H1 (cell line): ENCODE results near the gene RWDD3. TPM values are rescaled to one million over a fixed set of nuclear protein-coding genes. Genes with fewer than 3 reads are reported as not detected.

Experiments used
- CTCF ChIA-PET: fragments of 300-600 bp; sonication (Branson Sonifier 250); formaldehyde crosslinking; loops from one replicate; lab custom pipeline; 2021; ENCODE audit not compliant: partially characterized antibody; lab: Charles Lee
- POLR2A ChIA-PET: fragments of 300-600 bp; sonication (Branson Sonifier 250); formaldehyde crosslinking; loops from one replicate; lab custom pipeline; 2021; ENCODE audit warnings: inconsistent platforms; ENCODE audit not compliant: partially characterized antibody; lab: Charles Lee
- DNase-seq, 2 experiments: peaks; one replicate each; pipeline versions ENCODE4 v3.0.0 to v3.0.0-alpha.2; 2010 to 2022; ENCODE audit warnings: low spot score in 2 of 2, low read depth in 1 of 2, mixed read lengths in 1 of 2
- FAIRE-seq: peaks from 2 replicates; lab custom pipeline; 2011; peaks lifted over from hg19 to GRCh38; lab: Jason Lieb, UNC
- H2AFZ ChIP-seq: 2 replicates; pipeline ENCODE4 v1.8.1; 2012; ENCODE audit warnings: low read length, inconsistent platforms
- H2AK5ac ChIP-seq: 2 replicates; pipeline ENCODE4 v1.6.1; 2013; ENCODE audit warnings: low read depth, low read length
- H2BK120ac ChIP-seq: replicated peaks from 2 replicates; pipeline ENCODE3; 2013; ENCODE audit warnings: low read depth, low read length, inconsistent platforms
- H2BK12ac ChIP-seq: 2 replicates; pipeline ENCODE4 v1.6.1; 2013; ENCODE audit warnings: low read depth, low read length
- H2BK15ac ChIP-seq: 2 replicates; pipeline ENCODE4 v1.6.1; 2013; ENCODE audit warnings: low read length
- H2BK20ac ChIP-seq: 2 replicates; pipeline ENCODE4 v1.6.1; 2013; ENCODE audit warnings: low read length
- H2BK5ac ChIP-seq: 2 replicates; pipeline ENCODE4 v1.6.1; 2013; ENCODE audit warnings: low read depth, low read length
- H3K14ac ChIP-seq: 2 replicates; pipeline ENCODE4 v1.6.1; 2013; ENCODE audit warnings: inconsistent platforms; ENCODE audit not compliant: insufficient read length
- H3K18ac ChIP-seq: 2 replicates; pipeline ENCODE4 v1.6.1; 2013; ENCODE audit warnings: low read length; ENCODE audit errors: extremely low read depth
- H3K23ac ChIP-seq: 2 replicates; pipeline ENCODE4 v1.6.1; 2013; ENCODE audit warnings: inconsistent platforms; ENCODE audit not compliant: insufficient read length
- H3K23me2 ChIP-seq: 2 replicates; pipeline ENCODE4 v1.6.1; 2013; ENCODE audit warnings: low read depth, low read length
- H3K27ac ChIP-seq: 2 replicates; pipeline ENCODE4 v1.6.1; 2011; ENCODE audit warnings: low read depth, low read length, inconsistent platforms
- H3K27me3 ChIP-seq, 4 experiments: replicated peaks in 1 of 4; 1 replicate in 1 of 4; 2 replicates in 3 of 4; pipeline versions ENCODE4 v1.6.1 to v1.8.1; 2011 to 2013; ENCODE audit warnings: low read length in 3 of 4, mild to moderate bottlenecking in 3 of 4, inconsistent platforms in 2 of 4, mixed read lengths in 2 of 4, moderate library complexity in 1 of 4; ENCODE audit not compliant: control insufficient read depth in 3 of 4, insufficient read depth in 3 of 4; ENCODE audit errors: extremely low read depth in 1 of 4
- H3K36me3 ChIP-seq, 4 experiments: 2 replicates each; pipeline versions ENCODE4 v1.6.1 to v1.8.1; 2011 to 2013; ENCODE audit warnings: mild to moderate bottlenecking in 4 of 4, low read length in 3 of 4, moderate library complexity in 2 of 4, control low read depth in 1 of 4, inconsistent platforms in 1 of 4; ENCODE audit not compliant: insufficient read depth in 4 of 4, control insufficient read depth in 2 of 4
- H3K4ac ChIP-seq: replicated peaks from 2 replicates; pipeline ENCODE3; 2013; ENCODE audit warnings: low read length, low read depth, mixed read lengths, inconsistent platforms; ENCODE audit not compliant: insufficient read length
- H3K4me1 ChIP-seq, 4 experiments: replicated peaks in 1 of 4; 1 replicate in 1 of 4; 2 replicates in 3 of 4; pipeline versions ENCODE4 v1.6.1 to v1.8.1; 2011 to 2013; ENCODE audit warnings: low read length in 3 of 4, inconsistent platforms in 2 of 4, mixed read lengths in 1 of 4; ENCODE audit not compliant: insufficient read depth in 4 of 4, control insufficient read depth in 3 of 4
- H3K4me2 ChIP-seq, 2 experiments: 2 replicates each; pipeline versions ENCODE4 v1.6.1 to v1.8.1; 2011 to 2013; ENCODE audit warnings: low read depth in 2 of 2, low read length in 2 of 2, control low read depth in 1 of 2, inconsistent platforms in 1 of 2, mild to moderate bottlenecking in 1 of 2; ENCODE audit not compliant: insufficient read depth in 1 of 2
- H3K4me3 ChIP-seq, 4 experiments: fragments of 200-600, 300-600 bp in 1 of 4; sonication (generic), shearing (Covaris generic), sonication (Bioruptor Twin) in 1 of 4; 2 replicates each; pipeline versions ENCODE4 v1.5.1 to v1.8.1; 2011 to 2016; ENCODE audit warnings: low read length in 4 of 4, low read depth in 3 of 4, control low read depth in 2 of 4, inconsistent platforms in 2 of 4, mild to moderate bottlenecking in 2 of 4, mixed read lengths in 1 of 4, moderate library complexity in 1 of 4; ENCODE audit not compliant: insufficient read depth in 2 of 4; ENCODE audit errors: extremely low read depth in 1 of 4
- H3K56ac ChIP-seq: replicated peaks from 2 replicates; pipeline ENCODE3; 2013; ENCODE audit warnings: low read depth, mild to moderate bottlenecking, mixed read lengths, low read length, inconsistent platforms; ENCODE audit not compliant: insufficient read length
- H3K79me1 ChIP-seq: 2 replicates; pipeline ENCODE4 v1.6.1; 2013; ENCODE audit warnings: low read depth, low read length, control low read depth
- H3K79me2 ChIP-seq, 2 experiments: 2 replicates each; pipeline versions ENCODE4 v1.6.1 to v1.8.1; 2012 to 2013; ENCODE audit warnings: low read length in 2 of 2, mild to moderate bottlenecking in 2 of 2, inconsistent platforms in 1 of 2; ENCODE audit not compliant: insufficient read depth in 2 of 2, control insufficient read depth in 1 of 2
- H3K9ac ChIP-seq, 4 experiments: replicated peaks in 1 of 4; 1 replicate in 1 of 4; 2 replicates in 3 of 4; pipeline versions ENCODE4 v1.6.1 to v1.8.1; 2011 to 2013; ENCODE audit warnings: low read depth in 3 of 4, low read length in 3 of 4, control low read depth in 2 of 4, mild to moderate bottlenecking in 2 of 4, moderate library complexity in 2 of 4, inconsistent platforms in 1 of 4; ENCODE audit errors: extremely low read depth in 1 of 4
- H3K9me3 ChIP-seq, 2 experiments: 2 replicates each; pipeline versions ENCODE4 v1.6.1 to v1.8.1; 2012 to 2013; ENCODE audit warnings: mild to moderate bottlenecking in 2 of 2, moderate library complexity in 2 of 2, control low read depth in 1 of 2, inconsistent platforms in 1 of 2, low read depth in 1 of 2, low read length in 1 of 2, mixed read lengths in 1 of 2; ENCODE audit not compliant: insufficient read depth in 2 of 2
- H4K20me1 ChIP-seq, 2 experiments: replicated peaks in 1 of 2; 2 replicates each; pipeline versions ENCODE3 to v1.8.1; 2011 to 2013; ENCODE audit warnings: inconsistent platforms in 2 of 2, low read length in 2 of 2, mild to moderate bottlenecking in 1 of 2; ENCODE audit not compliant: insufficient read depth in 2 of 2, control insufficient read depth in 1 of 2
- H4K5ac ChIP-seq: 2 replicates; pipeline ENCODE4 v1.6.1; 2013; ENCODE audit warnings: low read length, low read depth, mixed read lengths, inconsistent platforms; ENCODE audit not compliant: insufficient read length
- H4K8ac ChIP-seq: 2 replicates; pipeline ENCODE4 v1.8.0; 2013; ENCODE audit warnings: mild to moderate bottlenecking, moderate library complexity, low read length, inconsistent platforms; ENCODE audit not compliant: insufficient read depth; ENCODE audit errors: extremely low read depth
- H4K91ac ChIP-seq: replicated peaks from 2 replicates; pipeline ENCODE3; 2013; ENCODE audit warnings: low read length, mixed read lengths, inconsistent platforms; ENCODE audit not compliant: insufficient read length
- ASH2L ChIP-seq: fragments of 200-600, 300-600 bp; sonication (generic); IDR thresholded peaks from one replicate; pipeline ENCODE4 v1.7.1; 2017; ENCODE audit warnings: low read length
- CEBPB ChIP-seq: IDR thresholded peaks from 2 replicates; pipeline ENCODE4 v1.6.1; 2012; ENCODE audit warnings: low read depth, low read length
- CHD1 ChIP-seq: IDR thresholded peaks from 2 replicates; pipeline ENCODE4 v1.6.1; 2012; ENCODE audit warnings: low read depth, low read length, improper control_type of control experiment
- EP300 ChIP-seq, 2 experiments: IDR thresholded peaks; 1 replicate in 1 of 2; 2 replicates in 1 of 2; pipeline ENCODE4 v1.6.1; 2011 to 2012; ENCODE audit warnings: low read depth in 2 of 2, low read length in 2 of 2, mild to moderate bottlenecking in 2 of 2, borderline replicate concordance in 1 of 2, inconsistent platforms in 1 of 2, moderate library complexity in 1 of 2
- RXRA ChIP-seq: IDR thresholded peaks from 2 replicates; pipeline ENCODE4 v1.6.1; 2011; ENCODE audit warnings: low read depth, mild to moderate bottlenecking, low read length, moderate library complexity; ENCODE audit not compliant: insufficient read depth
- SP4 ChIP-seq: IDR thresholded peaks from 2 replicates; pipeline ENCODE4 v1.6.1; 2012; ENCODE audit warnings: low read length, inconsistent platforms
- WGBS, 2 experiments: shearing (Covaris generic) in 1 of 2; methylation state at CpG; one replicate each; pipeline versions ENCODE4 v1.1.6 to v1.1.7; 2013 to 2015; ENCODE audit warnings: low lambda C conversion rate in 2 of 2, mixed read lengths in 2 of 2, inconsistent platforms in 1 of 2, low coverage in 1 of 2, missing lambda C conversion rate in 1 of 2; ENCODE audit not compliant: insufficient replicate concordance in 2 of 2, insufficient coverage in 1 of 2, insufficient read length in 1 of 2; ENCODE audit errors: extremely low coverage in 1 of 2, missing lambda C conversion rate in 1 of 2; 5-methylcytosine and 5-hydroxymethylcytosine counted together
- polyA plus RNA-seq, 7 experiments: library from polyadenylated mRNA; depleted of rRNA in 3 of 7; stranded (reverse) in 5 of 7; unstranded in 2 of 7; fragments of >200 nt in 5 of 7; fragments of 200-250 nt in 2 of 7; gene quantifications; 1 replicate in 5 of 7; 2 replicates in 1 of 7; 4 replicates in 1 of 7; pipeline versions ENCODE4 v1.2.1 to v1.2.3, GENCODE V29; 2011 to 2013; ENCODE audit warnings: missing spikeins in 2 of 7, mixed read lengths in 2 of 7
- total RNA-seq: library from RNA; stranded (reverse); fragmentation: NEBNext Ultra II Directional; extraction: Animal tissue kit (Norgen Biotek cat#: 25700); gene quantifications from 2 replicates; pipeline ENCODE4 v1.2.1, GENCODE V29; 2021

RWDD3 gene
- total and polyA plus RNA-seq, 2 of the 8 experiments (the other 6 are each of a cell fraction or from before 2014, with no cell fraction given) = 7.9 to 14.5 TPM

DNA sequence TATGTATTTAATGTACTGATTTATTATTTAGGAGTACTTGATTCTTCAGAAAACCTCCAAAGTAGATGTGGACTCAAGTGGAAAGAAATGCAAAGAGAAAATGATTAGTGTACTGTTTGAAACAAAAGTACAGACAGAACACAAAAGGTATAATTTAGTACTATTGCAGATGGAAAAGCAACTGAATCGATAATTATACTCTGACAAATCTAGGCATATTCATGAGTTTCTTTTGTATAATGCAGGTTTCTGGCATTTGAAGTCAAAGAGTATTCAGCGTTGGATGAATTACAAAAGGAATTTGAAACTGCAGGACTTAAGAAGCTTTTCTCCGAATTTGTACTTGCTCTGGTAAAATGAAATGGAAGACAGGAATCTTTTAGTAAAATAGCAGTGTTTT is 12.5 kb downstream of the RWDD3 start:
- Histone ChIP-seq H3K23me2 (no peaks in the 10 kb centered on the region; the same call in 1 of the 2 replicates), H3K79me2 (no peaks in the 10 kb centered on the region), H3K9me3 (peaks cover 4 to 6% of the 10 kb centered on the region in 2 experiments; a peak in 2 of 4 replicates), H2BK20ac (no peak overlapping the region), H4K8ac (no peak overlapping the region; the same call in 1 of the 2 replicates), H2BK5ac (no peak overlapping the region), H3K4ac (no peak overlapping the region), H4K20me1 (no peaks in the 10 kb centered on the region), H2BK12ac (no peak overlapping the region), H4K91ac (no peak overlapping the region), H3K23ac (no peak overlapping the region), H2AK5ac (no peak overlapping the region), H4K5ac (no peak overlapping the region), H3K4me3 (no peak overlapping the region), H2BK15ac (no peak overlapping the region), H3K9ac (no peak overlapping the region), H3K27ac (no peak overlapping the region), H3K79me1 (peaks cover 3% of the 10 kb centered on the region; the same call in 1 of the 2 replicates), H3K36me3 (peaks cover 0 to 15% (median 4%) of the 10 kb centered on the region in 4 experiments; a peak in 4 of 8 replicates), H3K56ac (no peak overlapping the region), H3K18ac (no peak overlapping the region), H3K27me3 (no peaks in the 10 kb centered on the region), H2BK120ac (no peak overlapping the region), H3K4me2 (no peak overlapping the region), H3K14ac (no peak overlapping the region), H3K4me1 (no peaks in the 10 kb centered on the region), H2AFZ (no peak overlapping the region)
- FAIRE-seq (no peak), DNase-seq (no peak)
- TF ChIP-seq CHD1 = no peak
- TF ChIP-seq CEBPB = no peak
- TF ChIP-seq EP300 (IDR thresholded peaks at IDR 0.05; ENCODE audit: borderline replicate concordance in 1 of 2, low read depth in 2 of 2, low read length in 2 of 2) = no peak
- no peak for TF ChIP-seq ASH2L
- TF ChIP-seq RXRA = no peak
- TF ChIP-seq SP4 = no peak
- ChIA-PET CTCF (interaction anchor here (2.3 kb wide), 1 partner anchor 13 kb away, joined by 9 read pairs; the partner anchor contains the start of gene RWDD3), POLR2A (no interaction called here)
- 69% methylated on average over 3 of the region's 3 CpGs; no CpG with 5 or more reads in 1 of the 2 experiments for WGBS, 2 experiments
